Activated B cell treated with CpG ODN at 0.5 μM for 24 hours (primary cell): ENCODE results near the gene CHRM1. TPM values are rescaled to one million over a fixed set of nuclear protein-coding genes. Genes with fewer than 3 reads are reported as not detected.
A peak's percentile ranks its signal among the peaks of the same experiment; 100 is the strongest.

Source experiments
- ATAC-seq: fragments of 200-7000 bp; cut with Tn5 transposase; one replicate; pipeline ENCODE4 v1.10.0; 2021; ENCODE audit warnings: low read depth, mild to moderate bottlenecking, moderate library complexity
- CTCF ChIA-PET: fragments of 350-600 bp; sonication (Branson Sonifier 250); formaldehyde crosslinking; loops from one replicate; lab custom pipeline; 2021; ENCODE audit warnings: antibody characterized with exemption; lab: Charles Lee
- POLR2A ChIA-PET: fragments of 350-600 bp; sonication (Branson Sonifier 250); formaldehyde crosslinking; loops from one replicate; lab custom pipeline; 2021; ENCODE audit warnings: antibody characterized with exemption; lab: Charles Lee
- DNase-seq: peaks from one replicate; pipeline ENCODE4 v3.0.0; 2022
- H3K27ac Mint-ChIP-seq: one replicate; pipeline ENCODE4 v1.8.0; 2020; ENCODE audit warnings: mixed read lengths
- H3K27me3 Mint-ChIP-seq: one replicate; pipeline ENCODE4 v1.8.0; 2021; ENCODE audit warnings: mixed read lengths
- H3K36me3 Mint-ChIP-seq: one replicate; pipeline ENCODE4 v1.8.0; 2021; ENCODE audit warnings: low read depth, mixed read lengths
- H3K4me1 Mint-ChIP-seq: one replicate; pipeline ENCODE4 v1.8.0; 2021; ENCODE audit warnings: mixed read lengths
- H3K4me3 Mint-ChIP-seq: one replicate; pipeline ENCODE4 v1.8.0; 2020; ENCODE audit warnings: mild to moderate bottlenecking, mixed read lengths
- H3K9me3 Mint-ChIP-seq: one replicate; pipeline ENCODE4 v1.8.0; 2020; ENCODE audit warnings: mixed read lengths
- CTCF ChIP-seq: fragments of 200-600 bp; IDR thresholded peaks from one replicate; pipeline ENCODE4 v1.8.0; 2022; ENCODE audit warnings: antibody characterized with exemption, mild to moderate bottlenecking
- intact Hi-C: fragments of 100-400 bp; cut with micrococcal nuclease; formaldehyde crosslinking; loops from one replicate; pipeline ENCODE4 v1.15.1; 2024
- total RNA-seq: library from RNA; stranded (reverse); gene quantifications from 2 replicates; pipeline ENCODE4 v1.2.3, GENCODE V29; 2022

The CHRM1 gene
- total RNA-seq, 1 donor from 2014 or later, result not detected

GRCh38 chr11:62896049-62896448, 25.1 kb downstream of the CHRM1 start:
- DNase-seq, result no peak
- Mint-ChIP-seq H3K36me3 (no peaks in the 10 kb centered on the region), H3K9me3 (no peaks in the 10 kb centered on the region), H3K27ac (no peak overlapping the region), H3K4me1 (no peaks in the 10 kb centered on the region), H3K27me3 (peaks cover 11% of the 10 kb centered on the region), H3K4me3 (no peak overlapping the region)
- CTCF ChIA-PET, result interaction anchor here (1.8 kb wide), 1 partner anchor 10 kb away, joined by 8 read pairs; no protein-coding TSS in a partner anchor
- POLR2A ChIA-PET, result no interaction called here
- no peak for TF ChIP-seq CTCF
- intact Hi-C loops, result no loop called here
- no peak for ATAC-seq

GRCh38 chr11:62895501-62895900, 25.7 kb downstream of the CHRM1 start:
- ATAC-seq, result no peak

DNA sequence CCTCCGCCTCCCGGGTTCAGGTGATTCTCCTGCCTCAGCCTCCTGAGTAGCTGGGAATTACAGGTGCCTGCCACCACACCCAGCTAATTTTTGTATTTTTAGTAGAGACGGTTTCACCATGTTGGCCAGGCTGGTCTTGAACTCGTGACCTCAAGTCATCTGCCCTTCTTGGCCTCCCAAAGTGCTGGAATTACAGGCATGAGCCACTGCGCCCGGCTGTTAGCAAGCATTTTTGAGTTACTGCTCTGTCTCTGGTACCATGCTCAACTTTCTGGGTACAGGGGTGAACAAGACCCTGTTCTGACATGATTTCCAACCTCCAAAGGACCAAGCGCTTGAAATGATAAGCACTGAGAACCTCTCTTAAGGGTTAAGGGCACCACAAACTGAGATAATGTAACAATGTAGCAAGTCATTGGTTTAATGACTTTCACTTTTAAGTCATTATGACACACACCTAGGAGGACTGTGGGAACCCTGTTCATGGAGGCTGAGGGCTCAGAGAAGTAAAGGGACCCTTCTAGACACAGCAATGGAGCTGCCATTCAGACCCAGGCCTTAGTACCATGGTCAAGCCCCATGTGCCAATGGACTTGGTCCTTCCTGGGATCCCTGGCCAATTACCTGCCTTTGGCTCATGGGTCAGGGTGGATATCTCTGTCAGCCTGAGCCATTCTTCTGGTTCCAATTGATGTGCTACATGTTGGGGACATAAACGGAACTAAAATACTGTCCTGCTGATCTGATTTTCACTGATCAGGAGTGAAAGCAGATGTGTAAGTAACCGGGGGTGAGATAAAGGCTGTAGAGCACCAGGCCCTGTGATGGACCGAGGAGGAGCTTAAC, 28.9 kb downstream of the CHRM1 start:
- POLR2A ChIA-PET, result no interaction called here
- Mint-ChIP-seq H3K4me1 (no peaks in the 10 kb centered on the region), H3K4me3 (no peak overlapping the region), H3K9me3 (no peaks in the 10 kb centered on the region), H3K36me3 (peaks cover 30% of the 10 kb centered on the region), H3K27ac (no peak overlapping the region), H3K27me3 (peaks cover 3% of the 10 kb centered on the region)
- CTCF ChIA-PET, result no interaction called here
- no peak for TF ChIP-seq CTCF
- ATAC-seq, result no peak
- no peak for DNase-seq
- intact Hi-C loops, result no loop called here

More at GRCh38 chr11:62895501-62895900, 25.7 kb downstream of the CHRM1 start:
- no peaks in the 10 kb centered on the region for H3K4me1 Mint-ChIP-seq
- intact Hi-C loops, result no loop called here
- H3K27me3 Mint-ChIP-seq, result peaks cover 10% of the 10 kb centered on the region
- ChIA-PET CTCF (interaction anchor here (1.0 kb wide), 1 partner anchor 10 kb away, joined by 5 read pairs; no protein-coding TSS in a partner anchor), POLR2A (no interaction called here)
- DNase-seq, result no peak
- H3K9me3 Mint-ChIP-seq, result no peaks in the 10 kb centered on the region
- TF ChIP-seq CTCF, result no peak
- H3K36me3 Mint-ChIP-seq, result no peaks in the 10 kb centered on the region
- H3K4me3 Mint-ChIP-seq, result no peak overlapping the region
- no peak overlapping the region for H3K27ac Mint-ChIP-seq

GRCh38 chr11:62889484-62890437, 31.4 kb downstream of the CHRM1 start:
- POLR2A ChIA-PET, result interaction anchor here (0.5 to 1.2 kb wide), 8 partner anchors 8 to 904 kb away, joined by 3 to 11 read pairs (median 4); partner anchors contain the start of gene SLC3A2
- peaks cover 7% of the 10 kb centered on the region for H3K4me1 Mint-ChIP-seq
- no peaks in the 10 kb centered on the region for H3K9me3 Mint-ChIP-seq
- H3K36me3 Mint-ChIP-seq, result peaks cover 55% of the 10 kb centered on the region
- H3K4me3 Mint-ChIP-seq, result peak overlapping the region; percentile 45
- intact Hi-C loops, result loop anchor here (10.0 kb wide), 2 partner anchors 505 to 675 kb away; partner anchors contain the start of gene PLAAT2
- TF ChIP-seq CTCF, result no peak
- peak; percentile 26 for ATAC-seq
- H3K27ac Mint-ChIP-seq, result no peak overlapping the region
- no peak for DNase-seq
- CTCF ChIA-PET, result interaction anchor here (2.7 kb wide), 1 partner anchor 16 kb away, joined by 6 read pairs; no protein-coding TSS in a partner anchor
- peaks cover 2% of the 10 kb centered on the region for H3K27me3 Mint-ChIP-seq
